OCI-M2 (cell line): ENCODE results near the gene MRPL55.
"Not testable (repeated sequence)": the region's sequence is repeated elsewhere in the genome, so short reads cannot be mapped to it uniquely, and the experiment has no call there.

Experiments
- DNase-seq: peaks from one replicate; lab custom pipeline; 2025; ENCODE audit not compliant: unreplicated experiment; lab: John Stamatoyannopoulos, UW

MRPL55 gene

GRCh38 chr1:228123505-228123904 is 14.4 kb upstream of the MRPL55 start:
- DNase-seq = no peak

GRCh38 chr1:228122921-228123441 is 13.9 kb upstream of the MRPL55 start:
- DNase-seq = no peak

- DNase-seq = no peak
Measured at GRCh38 chr1:228120857-228121489, 11.9 kb upstream of the MRPL55 start.

- DNase-seq = no peak
Measured at GRCh38 chr1:228120351-228120750, 11.3 kb upstream of the MRPL55 start.

- no peak for DNase-seq
Measured at GRCh38 chr1:228118040-228118439, 8.9 kb upstream of the MRPL55 start.

GRCh38 chr1:228117335-228117734 is 8.2 kb upstream of the MRPL55 start:
- no peak for DNase-seq

- no peak for DNase-seq
Measured at GRCh38 chr1:228114827-228115226, 5.7 kb upstream of the MRPL55 start.

GRCh38 chr1:228112617-228113016 is 3.5 kb upstream of the MRPL55 start:
- no peak for DNase-seq

- no peak for DNase-seq
Measured at GRCh38 chr1:228112167-228112566, 3.1 kb upstream of the MRPL55 start.

GRCh38 chr1:228111315-228111714 is 2.2 kb upstream of the MRPL55 start:
- DNase-seq = not testable (repeated sequence)

GRCh38 chr1:228110556-228110955 is 1.5 kb upstream of the MRPL55 start:
- DNase-seq = no peak

GRCh38 chr1:228109962-228110488 is 926 bp upstream of the MRPL55 start:
- no peak for DNase-seq

- no peak for DNase-seq
Measured at GRCh38 chr1:228108742-228109072, 392 bp downstream of the MRPL55 start.

- no peak for DNase-seq
Measured at GRCh38 chr1:228108055-228108690, 926 bp downstream of the MRPL55 start.

GRCh38 chr1:228107636-228108035 is 1.5 kb downstream of the MRPL55 start:
- DNase-seq = no peak

- DNase-seq = no peak
Measured at GRCh38 chr1:228106800-228107054, 2.4 kb downstream of the MRPL55 start.

GRCh38 chr1:228105996-228106799 is 2.9 kb downstream of the MRPL55 start:
- no peak for DNase-seq

- no peak for DNase-seq
Measured at GRCh38 chr1:228105270-228105995, 3.7 kb downstream of the MRPL55 start.

- DNase-seq = no peak
Measured at GRCh38 chr1:228104526-228105269, 4.4 kb downstream of the MRPL55 start.

GRCh38 chr1:228102791-228103620 is 6.1 kb downstream of the MRPL55 start, which contains the start of gene C1orf35:
Gene C1orf35, minus strand, starts transcription at chr1:228103325. Its CDS starts 98 bp downstream, at chr1:228103227.
- peak; percentile 43 for DNase-seq
